H1 (cell line): ENCODE measurements around the gene ALDH5A1.

Source experiments
- CREB1 ChIP-seq: IDR thresholded peaks from 2 replicates; pipeline ENCODE4 v1.6.1; 2012; ENCODE audit warnings: inconsistent platforms
- CTCF ChIP-seq, 3 experiments: IDR thresholded peaks; 1 replicate in 2 of 3; 2 replicates in 1 of 3; pipeline versions ENCODE4 v1.5.1 to v1.6.1; 2011; ENCODE audit warnings: low read length in 3 of 3, mild to moderate bottlenecking in 3 of 3, inconsistent platforms in 2 of 3, low read depth in 1 of 3, moderate library complexity in 1 of 3; ENCODE audit not compliant: insufficient read depth in 1 of 3; ENCODE audit errors: control extremely low read depth in 1 of 3
- HDAC2 ChIP-seq, 2 experiments: fragments of 300-600 bp in 1 of 2; sonication (generic) in 1 of 2; IDR thresholded peaks; 2 replicates each; pipeline ENCODE4 v1.6.1; 2011 to 2012; ENCODE audit warnings: low read depth in 2 of 2, low read length in 2 of 2, mild to moderate bottlenecking in 2 of 2, moderate library complexity in 2 of 2, borderline replicate concordance in 1 of 2, inconsistent platforms in 1 of 2
- POLR2A ChIP-seq, 2 experiments: IDR thresholded peaks; 1 replicate in 1 of 2; 2 replicates in 1 of 2; pipeline ENCODE4 v1.6.1; 2011; ENCODE audit warnings: low read depth in 2 of 2, low read length in 2 of 2, mild to moderate bottlenecking in 2 of 2; ENCODE audit errors: control extremely low read depth in 1 of 2
- POLR2AphosphoS5 ChIP-seq: IDR thresholded peaks from 2 replicates; pipeline ENCODE4 v1.6.1; 2011; ENCODE audit warnings: low read depth, low read length
- POU5F1 ChIP-seq: IDR thresholded peaks from 2 replicates; pipeline ENCODE4 v1.6.1; 2011; ENCODE audit warnings: low read depth, mild to moderate bottlenecking, low read length, moderate library complexity
- RAD21 ChIP-seq, 2 experiments: IDR thresholded peaks in 1 of 2; conservative IDR thresholded peaks in 1 of 2; 2 replicates each; pipeline ENCODE4 v1.6.1; 2011; ENCODE audit warnings: low read depth in 2 of 2, low read length in 2 of 2, improper control_type of control experiment in 1 of 2, inconsistent platforms in 1 of 2, mild to moderate bottlenecking in 1 of 2, moderate library complexity in 1 of 2
- RBBP5 ChIP-seq: IDR thresholded peaks from 2 replicates; pipeline ENCODE4 v1.7.1; 2012; ENCODE audit warnings: low read depth, mild to moderate bottlenecking, inconsistent platforms, low read length, moderate library complexity, borderline replicate concordance
- RFX5 ChIP-seq: IDR thresholded peaks from 2 replicates; pipeline ENCODE4 v1.6.1; 2011; ENCODE audit warnings: low read depth, low read length, improper control_type of control experiment, borderline replicate concordance
- RNF2 ChIP-seq: fragments of 200-900, 300-1000 bp; sonication (generic); IDR thresholded peaks from 2 replicates; pipeline ENCODE4 v1.7.1; 2016; ENCODE audit warnings: borderline replicate concordance, low read depth, mild to moderate bottlenecking, antibody characterized with exemption, low read length; ENCODE audit not compliant: poor library complexity, severe bottlenecking; ENCODE audit errors: missing control alignments
- SP1 ChIP-seq: IDR thresholded peaks from 2 replicates; pipeline ENCODE4 v1.6.1; 2011; ENCODE audit warnings: low read depth, low read length
- SP4 ChIP-seq: IDR thresholded peaks from 2 replicates; pipeline ENCODE4 v1.6.1; 2012; ENCODE audit warnings: low read length, inconsistent platforms
- USF2 ChIP-seq: IDR thresholded peaks from 2 replicates; pipeline ENCODE4 v1.6.1; 2011; ENCODE audit warnings: low read length, improper control_type of control experiment
- YY1 ChIP-seq: IDR thresholded peaks from 2 replicates; pipeline ENCODE4 v1.6.1; 2011; ENCODE audit warnings: low read depth, mild to moderate bottlenecking, low read length

- TF ChIP-seq CTCF (IDR thresholded peaks at IDR 0.05; ENCODE audit: control extremely low read depth in 1 of 3, insufficient read depth in 1 of 3, low read depth in 1 of 3, low read length in 3 of 3) = no peak
- no peak for TF ChIP-seq POLR2A (IDR thresholded peaks at IDR 0.05; ENCODE audit: control extremely low read depth in 1 of 2, low read depth in 2 of 2, low read length in 2 of 2)
- TF ChIP-seq USF2 = no peak
- no peak for TF ChIP-seq RBBP5
- TF ChIP-seq RFX5 = no peak
- TF ChIP-seq HDAC2 (IDR thresholded peaks at IDR 0.05; ENCODE audit: borderline replicate concordance in 1 of 2, low read depth in 2 of 2, low read length in 2 of 2) = no peak
- TF ChIP-seq SP4 = no peak
- no peak for TF ChIP-seq SP1
- no peak for TF ChIP-seq POLR2AphosphoS5
- no peak for TF ChIP-seq YY1
- TF ChIP-seq RAD21 (IDR thresholded peaks at IDR 0.05 in 1 of 2, conservative IDR thresholded peaks at IDR 0.05 in 1 of 2; ENCODE audit: low read depth in 2 of 2, low read length in 2 of 2) = no peak
- no peak for TF ChIP-seq CREB1
- TF ChIP-seq RNF2 = no peak
- TF ChIP-seq POU5F1 = no peak
These were observed 39.6 kb downstream of the ALDH5A1 start for GRCh38 chr6:24534329-24534728.
